ENCODE results near the gene GDAP1L1.

GRCh38 chr20:44328428-44328827 lies 81.3 kb downstream of the GDAP1L1 start:
- TF ChIP-seq CTCF (IDR thresholded peaks at IDR 0.05) (no peak), POLR2A (IDR thresholded peaks at IDR 0.05) (no peak), POLR2AphosphoS5 (IDR thresholded peaks at IDR 0.05; ENCODE audit: insufficient read depth in 1 of 2, low read depth in 1 of 2) (no peak)

Measured in vagina (tissue), 2 donors.